GM23338 (cell line): ENCODE results near the gene GRIA4.

Source experiments
- EZH2 ChIP-seq: fragments of 200-600 bp; sonication (generic); IDR thresholded peaks from one replicate; pipeline ENCODE4 v1.8.0; 2017; ENCODE audit warnings: antibody characterized with exemption, mild to moderate bottlenecking, low read depth; ENCODE audit not compliant: unreplicated experiment
- EZH2phosphoT487 ChIP-seq: fragments of 200-600 bp; sonication (generic); IDR thresholded peaks from one replicate; pipeline ENCODE4 v1.8.1; 2018; ENCODE audit warnings: antibody characterized with exemption; ENCODE audit not compliant: unreplicated experiment

DNA sequence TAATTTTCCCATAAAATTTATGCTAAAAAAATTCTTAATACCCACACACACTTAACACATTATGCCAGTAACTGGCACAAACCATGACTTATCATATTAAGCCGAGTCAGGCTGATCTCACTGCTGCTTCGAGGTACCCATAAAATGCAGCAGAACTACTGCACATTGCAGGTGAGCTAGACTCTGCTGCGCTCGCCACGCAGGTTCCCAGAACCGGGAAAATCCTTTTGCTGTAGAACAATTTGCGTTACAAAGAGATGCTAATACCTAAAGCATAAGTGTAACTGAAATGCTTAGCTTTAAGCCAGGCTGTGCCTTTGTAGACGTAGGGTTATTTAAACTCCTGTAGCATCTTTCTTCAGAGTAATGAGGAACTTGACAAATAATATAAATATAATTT is 211.9 kb downstream of the GRIA4 start:
- TF ChIP-seq EZH2 (no peak), EZH2phosphoT487 (no peak)
